Measurements from ENCODE around the gene FOXK2. TPM values are rescaled to one million over a fixed set of nuclear protein-coding genes. Genes with fewer than 3 reads are reported as not detected.

Gene FOXK2
- total RNA-seq, 1 experiment from 2014 or later, result 104 TPM

DNA sequence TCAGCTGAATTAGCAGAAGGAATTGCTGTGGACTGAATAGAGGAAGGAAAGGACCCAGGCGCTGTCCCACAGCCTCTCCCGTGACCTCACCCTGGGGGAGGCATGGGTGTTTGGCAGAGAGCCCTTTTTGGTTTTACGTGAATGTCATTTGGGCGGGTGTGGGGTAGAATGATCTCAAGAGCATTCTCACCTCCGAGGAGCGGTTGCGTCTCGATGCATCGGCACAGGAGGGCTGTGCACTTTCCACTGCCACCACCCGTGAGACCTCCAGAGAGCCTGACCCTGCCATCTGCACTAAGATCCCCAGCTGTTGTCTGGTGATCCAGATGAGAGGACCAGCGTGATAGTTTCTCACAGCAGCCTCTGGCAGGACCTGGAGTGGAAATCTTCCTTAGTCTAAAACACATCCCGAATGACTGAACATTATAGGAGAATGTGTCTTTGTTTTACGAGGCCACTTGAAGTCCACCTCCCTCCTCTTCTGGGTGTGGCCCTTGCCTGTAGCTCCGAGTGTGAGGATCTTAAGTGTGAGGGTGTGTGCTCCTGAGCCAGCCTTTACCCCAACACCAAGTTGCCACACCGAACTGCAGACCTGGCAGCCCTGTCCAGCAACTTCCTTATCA lies 29.3 kb downstream of the FOXK2 start:
- Mint-ChIP-seq H3K9me3 (ENCODE audit: unreplicated experiment) (no peaks in the 10 kb centered on the region), H3K4me1 (ENCODE audit: insufficient read depth, unreplicated experiment) (peaks cover 26% of the 10 kb centered on the region), H3K4me3 (ENCODE audit: unreplicated experiment) (no peak overlapping the region), H3K36me3 (ENCODE audit: insufficient read depth, unreplicated experiment) (no peaks in the 10 kb centered on the region), H3K27ac (ENCODE audit: low read depth, unreplicated experiment) (no peak overlapping the region), H3K27me3 (ENCODE audit: insufficient read depth, unreplicated experiment) (no peaks in the 10 kb centered on the region)
- TF ChIP-seq, protein P1, sequence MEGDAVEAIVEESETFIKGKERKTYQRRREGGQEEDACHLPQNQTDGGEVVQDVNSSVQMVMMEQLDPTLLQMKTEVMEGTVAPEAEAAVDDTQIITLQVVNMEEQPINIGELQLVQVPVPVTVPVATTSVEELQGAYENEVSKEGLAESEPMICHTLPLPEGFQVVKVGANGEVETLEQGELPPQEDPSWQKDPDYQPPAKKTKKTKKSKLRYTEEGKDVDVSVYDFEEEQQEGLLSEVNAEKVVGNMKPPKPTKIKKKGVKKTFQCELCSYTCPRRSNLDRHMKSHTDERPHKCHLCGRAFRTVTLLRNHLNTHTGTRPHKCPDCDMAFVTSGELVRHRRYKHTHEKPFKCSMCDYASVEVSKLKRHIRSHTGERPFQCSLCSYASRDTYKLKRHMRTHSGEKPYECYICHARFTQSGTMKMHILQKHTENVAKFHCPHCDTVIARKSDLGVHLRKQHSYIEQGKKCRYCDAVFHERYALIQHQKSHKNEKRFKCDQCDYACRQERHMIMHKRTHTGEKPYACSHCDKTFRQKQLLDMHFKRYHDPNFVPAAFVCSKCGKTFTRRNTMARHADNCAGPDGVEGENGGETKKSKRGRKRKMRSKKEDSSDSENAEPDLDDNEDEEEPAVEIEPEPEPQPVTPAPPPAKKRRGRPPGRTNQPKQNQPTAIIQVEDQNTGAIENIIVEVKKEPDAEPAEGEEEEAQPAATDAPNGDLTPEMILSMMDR (IDR thresholded peaks at IDR 0.05; ENCODE audit: unreplicated experiment), result no peak
- no TSS peak for BruUV-seq (replicated peaks)
- CTCF ChIA-PET, result interaction anchor here (0.5 to 1.4 kb wide), 4 partner anchors 19 to 212 kb away, joined by 3 to 4 read pairs (median 4); no protein-coding TSS in a partner anchor
- POLR2A ChIA-PET, result interaction anchor here (0.7 to 4.6 kb wide), 4 partner anchors 13 to 100 kb away, joined by 3 to 36 read pairs (median 7); partner anchors contain the start of gene FOXK2
- intact Hi-C loops (cut with micrococcal nuclease), result no loop called here
- DNase-seq (ENCODE audit: unreplicated experiment), result no peak

DNA sequence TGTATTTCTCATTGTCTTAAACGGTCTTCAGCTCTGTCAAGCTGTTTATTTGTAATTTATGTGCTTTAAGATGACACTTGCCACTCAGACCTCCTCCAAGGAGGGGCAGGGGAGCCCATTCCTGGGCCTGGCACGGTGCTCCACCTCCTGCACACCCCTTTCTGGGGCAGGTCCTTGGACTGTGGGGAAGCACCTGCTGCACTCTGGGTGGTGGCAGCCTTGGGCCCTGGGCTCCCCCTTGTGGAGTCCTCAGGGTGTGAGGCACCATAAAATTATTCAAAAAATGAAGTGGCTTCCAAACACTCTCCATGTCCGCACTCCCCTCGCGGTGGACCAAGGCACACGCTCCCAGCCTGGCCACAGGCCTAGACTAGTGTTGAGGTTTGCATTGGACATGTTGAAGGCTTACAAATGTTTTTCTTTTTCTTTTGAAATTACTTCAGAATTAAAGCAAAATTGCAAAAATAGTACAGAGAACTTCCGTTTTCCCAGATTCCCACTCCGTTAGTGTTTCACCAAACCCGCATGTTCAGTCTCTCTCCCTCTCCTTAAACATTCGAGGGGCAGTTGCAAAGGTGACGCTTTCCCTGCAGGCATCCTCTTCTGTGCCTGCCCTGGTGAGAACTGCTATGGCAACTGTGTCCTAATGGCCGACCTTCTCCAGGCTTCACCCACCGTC lies 32.4 kb downstream of the FOXK2 start:
- no peaks in the 10 kb centered on the region for H3K9me3 Mint-ChIP-seq (ENCODE audit: unreplicated experiment)
- no peaks in the 10 kb centered on the region for H3K27me3 Mint-ChIP-seq (ENCODE audit: insufficient read depth, unreplicated experiment)
- no peaks in the 10 kb centered on the region for H3K36me3 Mint-ChIP-seq (ENCODE audit: insufficient read depth, unreplicated experiment)
- peak; percentile 79 for DNase-seq (ENCODE audit: unreplicated experiment)
- no peak overlapping the region for H3K4me3 Mint-ChIP-seq (ENCODE audit: unreplicated experiment)
- ChIA-PET CTCF (interaction anchor here (0.6 to 2.7 kb wide), 19 partner anchors 9 to 255 kb away, joined by 3 to 28 read pairs (median 3); no protein-coding TSS in a partner anchor), POLR2A (interaction anchor here (0.9 to 1.8 kb wide), 4 partner anchors 16 to 94 kb away, joined by 3 to 8 read pairs (median 4); partner anchors contain the start of gene FOXK2)
- TF ChIP-seq, protein P1 (IDR thresholded peaks at IDR 0.05; ENCODE audit: unreplicated experiment), result peak; percentile 74
- H3K4me1 Mint-ChIP-seq (ENCODE audit: insufficient read depth, unreplicated experiment), result peaks cover 23% of the 10 kb centered on the region
- peak overlapping the region; percentile 72 for H3K27ac Mint-ChIP-seq (ENCODE audit: low read depth, unreplicated experiment)
- no TSS peak for BruUV-seq (replicated peaks)
- intact Hi-C loops (cut with micrococcal nuclease), result loop anchor here (2.0 to 10.0 kb wide), 3 partner anchors 23 to 167 kb away; partner anchors contain the start of genes HEXD and OGFOD3

DNA sequence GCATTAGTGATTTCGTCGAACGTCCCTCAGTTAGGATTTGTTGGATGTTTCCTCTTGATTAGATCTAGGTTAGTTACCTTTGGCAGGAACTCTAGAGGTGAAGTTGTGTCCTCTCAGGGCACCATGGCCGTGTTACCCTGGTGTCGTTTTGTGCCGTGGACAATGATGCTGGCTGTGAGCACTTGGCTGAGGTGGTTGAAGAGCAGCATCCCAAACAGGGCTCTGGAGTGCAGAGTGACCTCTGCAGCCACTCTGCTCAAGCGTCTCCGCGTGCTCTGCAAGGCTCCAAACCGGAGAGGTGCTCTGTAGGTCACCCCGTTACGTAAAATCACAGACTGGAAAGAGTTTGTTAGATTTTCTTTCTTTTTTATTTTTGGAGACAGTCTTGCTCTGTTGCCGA lies 33.0 kb downstream of the FOXK2 start:
- POLR2A ChIA-PET, result interaction anchor here (2.6 kb wide), 1 partner anchor 23 kb away, joined by 10 read pairs; no protein-coding TSS in a partner anchor
- Mint-ChIP-seq H3K27ac (ENCODE audit: low read depth, unreplicated experiment) (peak overlapping the region; percentile 72), H3K4me3 (ENCODE audit: unreplicated experiment) (no peak overlapping the region), H3K36me3 (ENCODE audit: insufficient read depth, unreplicated experiment) (no peaks in the 10 kb centered on the region), H3K9me3 (ENCODE audit: unreplicated experiment) (no peaks in the 10 kb centered on the region), H3K27me3 (ENCODE audit: insufficient read depth, unreplicated experiment) (no peaks in the 10 kb centered on the region), H3K4me1 (ENCODE audit: insufficient read depth, unreplicated experiment) (peaks cover 23% of the 10 kb centered on the region)
- intact Hi-C loops (cut with micrococcal nuclease), result loop anchor here (2.0 to 10.0 kb wide), 3 partner anchors 24 to 168 kb away; partner anchors contain the start of genes HEXD and OGFOD3
- CTCF ChIA-PET, result interaction anchor here (0.7 to 2.5 kb wide), 5 partner anchors 8 to 171 kb away, joined by 3 to 28 read pairs (median 6); no protein-coding TSS in a partner anchor
- BruUV-seq (replicated peaks), result no TSS peak
- TF ChIP-seq, protein P1 (IDR thresholded peaks at IDR 0.05; ENCODE audit: unreplicated experiment), result no peak
- no peak for DNase-seq (ENCODE audit: unreplicated experiment)
